Nephron progenitor cell (in vitro differentiated cells): ENCODE measurements around the gene APBA1.
A peak's percentile ranks its signal among the peaks of the same experiment; 100 is the strongest.

Source experiments
- DNase-seq: peaks from one replicate; pipeline ENCODE4 v3.0.0; 2021
- H3K27ac Mint-ChIP-seq: 2 replicates; pipeline ENCODE4 v1.8.0; 2021; ENCODE audit warnings: mild to moderate bottlenecking, moderate library complexity, mixed read lengths
- H3K27me3 Mint-ChIP-seq: 2 replicates; pipeline ENCODE4 v1.8.0; 2021; ENCODE audit warnings: mild to moderate bottlenecking, low read depth, mixed read lengths; ENCODE audit not compliant: poor library complexity
- H3K36me3 Mint-ChIP-seq: 2 replicates; pipeline ENCODE4 v1.8.0; 2021; ENCODE audit warnings: low read depth, mixed read lengths
- H3K4me1 Mint-ChIP-seq: 2 replicates; pipeline ENCODE4 v1.8.0; 2021; ENCODE audit warnings: mixed read lengths
- H3K4me3 Mint-ChIP-seq: 2 replicates; pipeline ENCODE4 v1.8.0; 2021; ENCODE audit warnings: mild to moderate bottlenecking, moderate library complexity, mixed read lengths
- H3K9me3 Mint-ChIP-seq: 2 replicates; pipeline ENCODE4 v1.8.0; 2021; ENCODE audit warnings: mild to moderate bottlenecking, moderate library complexity, mixed read lengths
- TF ChIP-seq, protein P1 (sequence below): fragments of 200-600 bp; sonication (generic); IDR thresholded peaks from 2 replicates; pipeline ENCODE4 v1.5.0; 2021; ENCODE audit warnings: antibody characterized with exemption

Gene APBA1

DNA sequence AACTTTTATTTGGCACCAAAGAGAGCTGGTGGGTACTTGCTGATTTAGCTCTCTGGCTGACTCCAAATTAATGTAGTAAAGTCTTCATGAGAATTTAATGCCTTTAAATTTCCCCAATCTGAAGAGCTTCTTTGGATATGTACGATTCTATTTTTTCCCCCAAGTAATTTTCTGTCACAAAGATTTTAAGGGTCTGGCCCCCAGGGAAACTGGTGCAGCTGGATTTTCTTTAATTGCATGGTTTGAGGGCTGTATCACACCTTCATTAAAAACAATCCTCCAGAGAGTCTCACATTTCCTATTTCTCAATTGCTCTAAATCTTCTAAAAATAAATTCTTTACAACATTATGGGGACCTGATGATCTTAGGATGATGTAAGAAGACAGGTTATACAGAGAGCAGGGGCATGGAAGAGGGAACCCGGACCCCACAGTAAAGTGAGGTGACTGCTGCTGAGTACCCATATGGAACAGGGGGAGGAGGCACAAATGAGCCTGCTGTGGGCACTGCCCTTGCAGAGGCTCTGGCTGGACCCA is 188.2 kb downstream of the APBA1 start:
- Mint-ChIP-seq H3K4me1 (peaks cover 10% of the 10 kb centered on the region), H3K36me3 (no peaks in the 10 kb centered on the region), H3K27ac (no peak overlapping the region), H3K27me3 (no peaks in the 10 kb centered on the region), H3K4me3 (no peak overlapping the region), H3K9me3 (peaks cover 15% of the 10 kb centered on the region)
- DNase-seq, result no peak
- TF ChIP-seq, protein P1, sequence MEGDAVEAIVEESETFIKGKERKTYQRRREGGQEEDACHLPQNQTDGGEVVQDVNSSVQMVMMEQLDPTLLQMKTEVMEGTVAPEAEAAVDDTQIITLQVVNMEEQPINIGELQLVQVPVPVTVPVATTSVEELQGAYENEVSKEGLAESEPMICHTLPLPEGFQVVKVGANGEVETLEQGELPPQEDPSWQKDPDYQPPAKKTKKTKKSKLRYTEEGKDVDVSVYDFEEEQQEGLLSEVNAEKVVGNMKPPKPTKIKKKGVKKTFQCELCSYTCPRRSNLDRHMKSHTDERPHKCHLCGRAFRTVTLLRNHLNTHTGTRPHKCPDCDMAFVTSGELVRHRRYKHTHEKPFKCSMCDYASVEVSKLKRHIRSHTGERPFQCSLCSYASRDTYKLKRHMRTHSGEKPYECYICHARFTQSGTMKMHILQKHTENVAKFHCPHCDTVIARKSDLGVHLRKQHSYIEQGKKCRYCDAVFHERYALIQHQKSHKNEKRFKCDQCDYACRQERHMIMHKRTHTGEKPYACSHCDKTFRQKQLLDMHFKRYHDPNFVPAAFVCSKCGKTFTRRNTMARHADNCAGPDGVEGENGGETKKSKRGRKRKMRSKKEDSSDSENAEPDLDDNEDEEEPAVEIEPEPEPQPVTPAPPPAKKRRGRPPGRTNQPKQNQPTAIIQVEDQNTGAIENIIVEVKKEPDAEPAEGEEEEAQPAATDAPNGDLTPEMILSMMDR, result no peak

- H3K27ac Mint-ChIP-seq, result peak overlapping the region; percentile 51
- peak overlapping the region; percentile 4 for H3K4me3 Mint-ChIP-seq
- no peak for DNase-seq
- TF ChIP-seq, protein P1, result no peak
- H3K4me1 Mint-ChIP-seq, result peaks cover 14% of the 10 kb centered on the region
- no peaks in the 10 kb centered on the region for H3K36me3 Mint-ChIP-seq
- H3K9me3 Mint-ChIP-seq, result peaks cover 14% of the 10 kb centered on the region
- peaks cover 2% of the 10 kb centered on the region for H3K27me3 Mint-ChIP-seq
Measured at GRCh38 chr9:69476797-69477196, 195.4 kb downstream of the APBA1 start.

DNA sequence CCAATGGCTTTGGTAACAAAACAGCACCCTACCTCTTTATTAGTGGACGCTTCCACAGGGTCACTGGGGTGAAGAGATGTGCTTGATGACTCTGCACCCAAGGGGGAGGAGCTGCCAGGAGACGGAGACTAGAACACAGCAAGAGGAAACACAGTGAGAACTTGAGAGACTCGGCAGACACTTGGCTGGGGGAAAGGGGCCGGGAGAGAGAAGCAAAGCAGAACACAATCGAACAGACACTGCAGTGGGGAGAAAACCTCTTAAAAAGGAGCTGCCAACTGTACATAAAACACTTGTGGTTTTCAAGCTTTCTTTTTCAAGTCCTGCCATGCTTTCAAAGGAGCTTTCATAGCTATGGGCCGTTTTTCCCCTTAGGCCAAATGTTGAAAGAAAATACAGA is 196.2 kb downstream of the APBA1 start:
- no peak for DNase-seq
- Mint-ChIP-seq H3K9me3 (peaks cover 14% of the 10 kb centered on the region), H3K27ac (peak overlapping the region; percentile 11), H3K4me1 (peaks cover 14% of the 10 kb centered on the region), H3K27me3 (peaks cover 2% of the 10 kb centered on the region), H3K4me3 (peak overlapping the region; percentile 51), H3K36me3 (no peaks in the 10 kb centered on the region)
- TF ChIP-seq, protein P1, result no peak

GRCh38 chr9:69474821-69475220 is 197.3 kb downstream of the APBA1 start:
- no peak overlapping the region for H3K27ac Mint-ChIP-seq
- H3K36me3 Mint-ChIP-seq, result no peaks in the 10 kb centered on the region
- H3K27me3 Mint-ChIP-seq, result peaks cover 2% of the 10 kb centered on the region
- H3K9me3 Mint-ChIP-seq, result peaks cover 14% of the 10 kb centered on the region
- TF ChIP-seq, protein P1, result no peak
- no peak overlapping the region for H3K4me3 Mint-ChIP-seq
- peaks cover 14% of the 10 kb centered on the region for H3K4me1 Mint-ChIP-seq
- DNase-seq, result no peak

DNA sequence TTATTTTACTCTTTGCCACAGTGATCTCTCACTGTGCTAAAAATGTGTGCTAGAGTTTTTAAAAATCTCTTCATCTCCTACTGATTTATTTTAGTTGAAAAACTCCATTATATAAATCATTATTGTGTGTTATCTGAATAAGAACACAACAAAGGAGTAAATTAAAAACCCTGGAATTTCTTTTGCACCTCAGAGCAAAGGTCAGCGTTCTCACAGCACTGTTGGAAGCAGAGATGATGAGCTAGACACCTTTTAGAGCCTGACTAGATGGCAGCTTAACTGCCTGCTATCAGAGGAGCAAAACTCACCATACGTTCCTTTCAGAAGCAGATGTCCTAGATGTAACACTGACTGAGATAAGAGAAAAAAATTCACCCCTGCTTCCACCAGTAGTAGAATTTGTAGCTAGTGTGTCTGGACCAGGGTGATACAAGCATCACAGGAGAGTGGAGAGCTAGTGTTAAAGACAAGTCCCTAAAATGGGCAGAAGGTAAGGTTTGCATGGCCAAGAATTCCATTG is 200.0 kb downstream of the APBA1 start:
- Mint-ChIP-seq H3K9me3 (peaks cover 14% of the 10 kb centered on the region), H3K36me3 (no peaks in the 10 kb centered on the region), H3K4me1 (peaks cover 14% of the 10 kb centered on the region), H3K27ac (no peak overlapping the region), H3K4me3 (no peak overlapping the region), H3K27me3 (peaks cover 5% of the 10 kb centered on the region)
- no peak for DNase-seq
- TF ChIP-seq, protein P1, result no peak

GRCh38 chr9:69471433-69471832 is 200.7 kb downstream of the APBA1 start:
- no peak for DNase-seq
- peaks cover 3% of the 10 kb centered on the region for H3K27me3 Mint-ChIP-seq
- H3K36me3 Mint-ChIP-seq, result no peaks in the 10 kb centered on the region
- TF ChIP-seq, protein P1, result no peak
- H3K9me3 Mint-ChIP-seq, result peaks cover 7% of the 10 kb centered on the region
- H3K27ac Mint-ChIP-seq, result no peak overlapping the region
- no peak overlapping the region for H3K4me3 Mint-ChIP-seq
- peaks cover 11% of the 10 kb centered on the region for H3K4me1 Mint-ChIP-seq
